Esophagus squamous epithelium (tissue), 5 donors: Measurements from ENCODE around the gene COLQ. TPM values are rescaled to one million over a fixed set of nuclear protein-coding genes. Genes with fewer than 3 reads are reported as not detected.

ENCODE experiments used
- DNase-seq: peaks from one replicate; lab custom pipeline; 2025; lab: John Stamatoyannopoulos, UW
- H3K27ac ChIP-seq, 4 donors: fragments of 200-600 bp; sonication (generic); one replicate each; pipeline ENCODE4 v1.5.1; 2016 to 2019; ENCODE audit warnings: mild to moderate bottlenecking in 1 of 4
- H3K27me3 ChIP-seq, 4 donors: fragments of 200-600 bp; sonication (generic); 1 replicate in 3 of 4; 2 replicates in 1 of 4; pipeline versions ENCODE4 v1.5.1 to v1.6.0; 2017 to 2021; ENCODE audit warnings: antibody characterized with exemption in 1 of 4
- H3K36me3 ChIP-seq, 3 donors: fragments of 200-600 bp; sonication (generic); one replicate each; pipeline ENCODE4 v1.5.1; 2016 to 2019
- H3K4me1 ChIP-seq, 3 donors: fragments of 200-600 bp; sonication (generic); one replicate each; pipeline ENCODE4 v1.5.1; 2017 to 2019
- H3K4me3 ChIP-seq, 4 donors: fragments of 200-600 bp; sonication (generic); 1 replicate in 3 of 4; 2 replicates in 1 of 4; pipeline ENCODE4 v1.5.1; 2016 to 2019; ENCODE audit warnings: mild to moderate bottlenecking in 2 of 4, moderate library complexity in 1 of 4
- H3K9me3 ChIP-seq, 3 donors: fragments of 200-600 bp; sonication (generic); one replicate each; pipeline ENCODE4 v1.5.1; 2016 to 2019
- POLR2A ChIP-seq, 4 donors: fragments of 450-650 bp; IDR thresholded peaks; one replicate each; pipeline ENCODE4 v1.6.1; 2017; ENCODE audit warnings: antibody characterized with exemption in 4 of 4, mild to moderate bottlenecking in 4 of 4, moderate library complexity in 3 of 4
- WGBS, 2 donors: methylation state at CpG; one replicate each; pipeline ENCODE4 v1.1.5; 2018; 5-methylcytosine and 5-hydroxymethylcytosine counted together
- intact Hi-C: fragments of 100-400 bp; cut with DNase I; formaldehyde crosslinking; loops from one replicate; pipeline ENCODE4 v1.15.0; 2022
- total RNA-seq, 4 donors: library from RNA; depleted of rRNA; stranded (reverse); fragments of >200 nt; gene quantifications; one replicate each; pipeline ENCODE4 v1.1.0, GENCODE V29; 2016
- TF ChIP-seq, protein P1 (sequence below), 6 experiments: fragments of 450-650 bp in 4 of 6; fragments of 200-600 bp in 2 of 6; sonication (generic) in 2 of 6; IDR thresholded peaks; one replicate each; pipeline ENCODE4 v1.5.1; 2016 to 2019; ENCODE audit warnings: antibody characterized with exemption in 6 of 6, mild to moderate bottlenecking in 4 of 6, moderate library complexity in 4 of 6
- donor health status: DM: yes; HTN: yes; CAD: no.

The COLQ gene
- total RNA-seq, 4 donors from 2014 or later: 0.70 to 1.1 (median 0.89) TPM

- no peak for DNase-seq
- Histone ChIP-seq H3K4me1 (no peaks in the 10 kb centered on the region), H3K27me3 (no peaks in the 10 kb centered on the region), H3K9me3 (no peaks in the 10 kb centered on the region), H3K36me3 (no peaks in the 10 kb centered on the region), H3K4me3 (no peak overlapping the region), H3K27ac (no peak overlapping the region)
- TF ChIP-seq POLR2A (IDR thresholded peaks at IDR 0.05): no peak
- TF ChIP-seq, protein P1, sequence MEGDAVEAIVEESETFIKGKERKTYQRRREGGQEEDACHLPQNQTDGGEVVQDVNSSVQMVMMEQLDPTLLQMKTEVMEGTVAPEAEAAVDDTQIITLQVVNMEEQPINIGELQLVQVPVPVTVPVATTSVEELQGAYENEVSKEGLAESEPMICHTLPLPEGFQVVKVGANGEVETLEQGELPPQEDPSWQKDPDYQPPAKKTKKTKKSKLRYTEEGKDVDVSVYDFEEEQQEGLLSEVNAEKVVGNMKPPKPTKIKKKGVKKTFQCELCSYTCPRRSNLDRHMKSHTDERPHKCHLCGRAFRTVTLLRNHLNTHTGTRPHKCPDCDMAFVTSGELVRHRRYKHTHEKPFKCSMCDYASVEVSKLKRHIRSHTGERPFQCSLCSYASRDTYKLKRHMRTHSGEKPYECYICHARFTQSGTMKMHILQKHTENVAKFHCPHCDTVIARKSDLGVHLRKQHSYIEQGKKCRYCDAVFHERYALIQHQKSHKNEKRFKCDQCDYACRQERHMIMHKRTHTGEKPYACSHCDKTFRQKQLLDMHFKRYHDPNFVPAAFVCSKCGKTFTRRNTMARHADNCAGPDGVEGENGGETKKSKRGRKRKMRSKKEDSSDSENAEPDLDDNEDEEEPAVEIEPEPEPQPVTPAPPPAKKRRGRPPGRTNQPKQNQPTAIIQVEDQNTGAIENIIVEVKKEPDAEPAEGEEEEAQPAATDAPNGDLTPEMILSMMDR (IDR thresholded peaks at IDR 0.05): no peak
- intact Hi-C loops: no loop called here
- 92 to 97% methylated on average over 3 of the region's 3 CpGs for WGBS, 2 donors
Measured at GRCh38 chr3:15506571-15506970, 14.9 kb downstream of the COLQ start.

GRCh38 chr3:15505479-15506165 is 15.9 kb downstream of the COLQ start:
- 67 to 74% methylated on average over 6 to 7 of the region's 7 CpGs for WGBS, 2 donors
- intact Hi-C loops: no loop called here
- no peak for DNase-seq

DNA sequence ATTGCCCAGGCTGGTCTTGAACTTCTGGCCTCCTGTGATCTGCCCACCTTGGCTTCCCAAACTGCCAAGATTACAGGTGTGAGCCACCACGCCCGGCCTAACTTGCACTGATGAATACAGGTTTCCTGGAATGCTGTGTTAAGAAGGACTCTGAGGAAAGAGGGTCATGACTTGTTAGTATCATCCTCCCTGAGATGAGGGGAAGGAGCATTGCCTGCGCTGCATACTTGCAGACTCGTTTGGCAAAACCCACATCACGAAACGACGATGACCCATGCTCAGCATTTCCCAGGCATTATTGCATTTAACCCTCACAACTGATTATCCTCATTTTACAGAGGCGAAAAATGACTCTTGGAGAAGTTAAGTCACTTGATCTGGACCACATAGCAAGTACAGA is 18.9 kb downstream of the COLQ start:
- TF ChIP-seq, protein P1 (IDR thresholded peaks at IDR 0.05): no peak
- TF ChIP-seq POLR2A (IDR thresholded peaks at IDR 0.05): no peak
- 95 to 100% methylated on average over 1 to 6 of the region's 8 CpGs for WGBS, 2 donors
- intact Hi-C loops: no loop called here

More at GRCh38 chr3:15505479-15506165, 15.9 kb downstream of the COLQ start:
- H3K9me3 ChIP-seq: no peaks in the 10 kb centered on the region
- H3K27ac ChIP-seq: no peak overlapping the region
- no peak overlapping the region for H3K4me3 ChIP-seq
- no peaks in the 10 kb centered on the region for H3K4me1 ChIP-seq
- TF ChIP-seq POLR2A (IDR thresholded peaks at IDR 0.05): no peak
- TF ChIP-seq, protein P1 (IDR thresholded peaks at IDR 0.05): no peak
- H3K27me3 ChIP-seq: no peaks in the 10 kb centered on the region
- H3K36me3 ChIP-seq: no peaks in the 10 kb centered on the region

DNA sequence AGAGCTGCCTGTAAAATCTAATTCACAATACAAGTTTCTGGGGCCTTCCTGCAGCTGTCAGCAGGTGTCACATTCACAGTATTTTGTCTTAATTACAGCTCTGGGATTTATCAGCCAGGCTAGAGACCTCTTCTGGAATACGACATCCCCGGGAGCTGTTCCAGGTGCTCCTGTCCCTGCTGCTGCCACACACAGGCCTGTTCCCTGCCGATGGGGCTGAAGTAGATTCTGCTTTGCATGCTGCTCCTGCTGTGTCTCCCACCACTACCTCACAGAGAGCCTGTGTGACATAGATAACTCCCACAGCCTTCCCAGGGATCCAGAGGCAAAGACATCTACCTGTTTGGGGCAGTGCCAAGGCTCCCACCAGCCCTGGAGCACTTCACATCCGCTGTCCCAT is 20.4 kb downstream of the COLQ start:
- DNase-seq: no peak
- Histone ChIP-seq H3K27me3 (no peaks in the 10 kb centered on the region), H3K36me3 (no peaks in the 10 kb centered on the region), H3K4me1 (peaks cover 0 to 11% (median 0%) of the 10 kb centered on the region in 3 donors), H3K27ac (no peak overlapping the region), H3K4me3 (no peak overlapping the region), H3K9me3 (no peaks in the 10 kb centered on the region)
- WGBS, 2 donors: 83% methylated on average over 3 of the region's 4 CpGs; no CpG with 5 or more reads in 1 of the 2 donors
- TF ChIP-seq, protein P1 (IDR thresholded peaks at IDR 0.05): no peak
- no peak for TF ChIP-seq POLR2A (IDR thresholded peaks at IDR 0.05)
- intact Hi-C loops: no loop called here

More for the DNA sequence above, 18.9 kb downstream of the COLQ start:
- H3K27ac ChIP-seq: no peak overlapping the region
- peaks cover 0 to 11% (median 0%) of the 10 kb centered on the region in 3 donors for H3K4me1 ChIP-seq
- no peak overlapping the region for H3K4me3 ChIP-seq
- H3K36me3 ChIP-seq: no peaks in the 10 kb centered on the region
- no peaks in the 10 kb centered on the region for H3K27me3 ChIP-seq
- H3K9me3 ChIP-seq: no peaks in the 10 kb centered on the region
- no peak for DNase-seq

GRCh38 chr3:15500107-15500724 is 21.3 kb downstream of the COLQ start:
- Histone ChIP-seq H3K4me1 (peaks cover 0 to 11% (median 0%) of the 10 kb centered on the region in 3 donors), H3K4me3 (no peak overlapping the region), H3K27ac (no peak overlapping the region), H3K27me3 (no peaks in the 10 kb centered on the region), H3K36me3 (no peaks in the 10 kb centered on the region), H3K9me3 (no peaks in the 10 kb centered on the region)
- WGBS, 2 donors: 41 to 52% methylated on average over 3 of the region's 3 CpGs
- TF ChIP-seq, protein P1 (IDR thresholded peaks at IDR 0.05): no peak
- no peak for TF ChIP-seq POLR2A (IDR thresholded peaks at IDR 0.05)
- intact Hi-C loops: no loop called here
- no peak for DNase-seq
